Measurements from ENCODE around the gene EME1. TPM values are rescaled to one million over a fixed set of nuclear protein-coding genes. Genes with fewer than 3 reads are reported as not detected.
"Not testable (repeated sequence)": the region's sequence is repeated elsewhere in the genome, so short reads cannot be mapped to it uniquely, and the experiment has no call there.

EME1 gene
- total RNA-seq, 4 donors from 2014 or later: 0.27 to 1.3 (median 0.38) TPM

DNA sequence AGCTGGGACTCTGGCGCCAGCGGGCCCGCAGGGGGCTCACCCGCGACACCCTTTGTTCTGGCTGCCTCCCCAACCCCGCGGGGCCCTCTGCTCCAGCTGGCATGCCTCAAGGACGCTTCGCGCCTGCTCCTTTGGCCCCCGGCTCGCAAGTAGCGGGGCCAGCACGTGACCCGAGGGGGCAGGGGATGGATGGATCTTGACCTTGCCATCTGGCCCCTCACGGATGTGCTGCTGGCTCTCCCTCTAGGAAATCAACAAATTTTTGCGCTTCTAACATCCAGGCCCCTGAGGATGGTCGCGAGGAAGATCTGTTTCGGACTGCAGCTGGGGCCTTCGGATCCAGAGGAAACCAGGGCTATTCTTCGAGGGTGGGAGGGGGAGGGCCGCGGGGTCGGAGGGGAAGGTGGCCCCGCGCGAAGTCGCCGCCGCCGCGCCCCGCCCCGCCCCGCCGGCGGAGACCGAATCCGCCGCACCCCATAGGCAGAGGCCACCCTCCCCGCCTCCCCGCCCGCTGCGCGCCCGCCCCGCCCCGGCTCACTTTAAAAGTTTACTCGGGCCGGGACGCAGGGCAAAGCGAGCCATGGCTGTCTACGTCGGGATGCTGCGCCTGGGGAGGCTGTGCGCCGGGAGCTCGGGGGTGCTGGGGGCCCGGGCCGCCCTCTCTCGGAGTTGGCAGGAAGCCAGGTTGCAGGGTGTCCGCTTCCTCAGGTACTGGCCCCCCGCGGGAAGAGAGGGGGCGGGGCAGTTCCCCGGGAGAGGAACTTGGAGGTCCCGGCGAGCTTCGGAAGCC, 52.8 kb downstream of the EME1 start, which contains the start of gene ACSF2:
TSS of gene ACSF2 (plus strand) at position 537 of the 790 bp plus-strand sequence. CDS start at position 581, 44 bp downstream.
- no peak for TF ChIP-seq POLR2A (IDR thresholded peaks at IDR 0.05)
- TF ChIP-seq, protein P1, sequence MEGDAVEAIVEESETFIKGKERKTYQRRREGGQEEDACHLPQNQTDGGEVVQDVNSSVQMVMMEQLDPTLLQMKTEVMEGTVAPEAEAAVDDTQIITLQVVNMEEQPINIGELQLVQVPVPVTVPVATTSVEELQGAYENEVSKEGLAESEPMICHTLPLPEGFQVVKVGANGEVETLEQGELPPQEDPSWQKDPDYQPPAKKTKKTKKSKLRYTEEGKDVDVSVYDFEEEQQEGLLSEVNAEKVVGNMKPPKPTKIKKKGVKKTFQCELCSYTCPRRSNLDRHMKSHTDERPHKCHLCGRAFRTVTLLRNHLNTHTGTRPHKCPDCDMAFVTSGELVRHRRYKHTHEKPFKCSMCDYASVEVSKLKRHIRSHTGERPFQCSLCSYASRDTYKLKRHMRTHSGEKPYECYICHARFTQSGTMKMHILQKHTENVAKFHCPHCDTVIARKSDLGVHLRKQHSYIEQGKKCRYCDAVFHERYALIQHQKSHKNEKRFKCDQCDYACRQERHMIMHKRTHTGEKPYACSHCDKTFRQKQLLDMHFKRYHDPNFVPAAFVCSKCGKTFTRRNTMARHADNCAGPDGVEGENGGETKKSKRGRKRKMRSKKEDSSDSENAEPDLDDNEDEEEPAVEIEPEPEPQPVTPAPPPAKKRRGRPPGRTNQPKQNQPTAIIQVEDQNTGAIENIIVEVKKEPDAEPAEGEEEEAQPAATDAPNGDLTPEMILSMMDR (IDR thresholded peaks at IDR 0.05): no peak
- DNase-seq (ENCODE audit: low spot score in 2 of 2): peak; percentile 74 to 93
- WGBS, 2 donors: 0 to 1% methylated on average over 43 to 61 of the region's 70 CpGs
- intact Hi-C loops (cut with DNase I; ENCODE audit: low total_unique reads): no loop called here
- H3K4me3 ChIP-seq (ENCODE audit: low read depth, poor library complexity, severe bottlenecking): peak within 1 kb of the TSS; percentile 60

DNA sequence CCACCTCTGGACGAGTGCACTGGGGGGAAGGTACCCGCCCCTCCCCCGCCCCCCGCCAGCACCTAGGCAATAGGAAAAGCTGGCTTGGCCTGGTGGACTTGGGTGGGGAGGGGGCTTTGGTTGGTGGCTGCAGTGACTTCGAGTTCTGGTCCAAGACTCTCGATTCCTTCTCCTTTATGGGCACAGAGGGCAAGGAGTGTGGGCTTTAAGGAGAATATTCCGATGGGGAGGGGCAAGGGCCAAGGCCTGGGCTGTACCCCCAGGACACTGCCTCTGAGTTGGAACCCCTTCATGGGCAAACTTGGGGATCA, 53.4 kb downstream of the EME1 start:
- WGBS, 2 donors: 0 to 5% methylated on average over 3 to 6 of the region's 7 CpGs
- intact Hi-C loops (cut with DNase I; ENCODE audit: low total_unique reads): no loop called here
- peak overlapping the region; percentile 60 for H3K4me3 ChIP-seq (ENCODE audit: low read depth, poor library complexity, severe bottlenecking)
- no peak for TF ChIP-seq POLR2A (IDR thresholded peaks at IDR 0.05)
- TF ChIP-seq, protein P1 (IDR thresholded peaks at IDR 0.05): no peak
- DNase-seq (ENCODE audit: low spot score in 2 of 2): no peak

DNA sequence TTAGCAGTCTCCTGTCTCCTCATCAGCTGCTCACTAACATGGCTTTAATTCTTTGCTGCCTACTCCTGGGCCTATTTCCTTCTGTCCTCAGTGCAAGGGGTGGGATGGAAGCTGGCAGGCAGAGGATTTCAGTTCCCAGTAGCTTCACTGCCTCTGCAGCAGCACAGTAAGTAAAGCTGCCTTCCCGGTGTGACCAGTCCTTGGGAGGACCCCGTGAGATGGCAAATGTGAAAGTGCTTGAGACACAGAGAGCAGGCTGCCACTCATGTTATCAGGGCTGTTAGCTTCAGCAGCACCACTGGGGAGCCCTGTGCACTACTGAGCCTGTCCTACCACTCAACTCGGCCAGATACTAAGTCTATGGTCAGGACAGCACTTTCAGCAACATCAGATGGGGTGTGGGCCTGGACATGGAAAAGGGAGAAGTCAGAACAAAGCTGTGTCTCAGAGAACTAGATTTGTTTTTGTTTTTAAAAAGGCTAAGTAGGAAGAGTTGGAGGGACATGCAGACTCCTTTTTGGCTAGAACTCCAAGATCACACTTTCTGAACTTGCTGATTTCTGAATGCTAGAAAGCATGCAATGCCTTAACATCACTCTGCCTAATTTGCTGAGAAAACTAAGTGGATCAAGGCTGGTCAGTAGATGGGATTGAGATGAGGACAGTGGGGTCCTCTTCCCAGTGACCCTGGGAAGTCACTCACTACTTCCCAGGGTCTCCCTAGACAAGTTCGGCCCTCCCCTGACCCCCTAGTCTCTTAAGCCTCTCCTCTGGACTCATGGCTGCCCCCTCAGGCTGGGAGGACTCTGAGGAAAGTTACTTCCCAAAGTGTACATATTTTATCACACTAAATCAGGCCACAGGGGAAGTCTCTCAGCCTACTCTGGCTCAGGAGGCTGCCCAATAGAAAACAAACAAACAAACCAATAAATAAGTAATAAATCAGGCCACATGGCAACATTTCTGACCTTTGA, 54.1 kb downstream of the EME1 start:
- WGBS, 2 donors: 12 to 13% methylated on average over 4 of the region's 4 CpGs
- peak overlapping the region; percentile 60 for H3K4me3 ChIP-seq (ENCODE audit: low read depth, poor library complexity, severe bottlenecking)
- no peak for TF ChIP-seq POLR2A (IDR thresholded peaks at IDR 0.05)
- TF ChIP-seq, protein P1 (IDR thresholded peaks at IDR 0.05): no peak
- no peak for DNase-seq (ENCODE audit: low spot score in 2 of 2)
- intact Hi-C loops (cut with DNase I; ENCODE audit: low total_unique reads): no loop called here

DNA sequence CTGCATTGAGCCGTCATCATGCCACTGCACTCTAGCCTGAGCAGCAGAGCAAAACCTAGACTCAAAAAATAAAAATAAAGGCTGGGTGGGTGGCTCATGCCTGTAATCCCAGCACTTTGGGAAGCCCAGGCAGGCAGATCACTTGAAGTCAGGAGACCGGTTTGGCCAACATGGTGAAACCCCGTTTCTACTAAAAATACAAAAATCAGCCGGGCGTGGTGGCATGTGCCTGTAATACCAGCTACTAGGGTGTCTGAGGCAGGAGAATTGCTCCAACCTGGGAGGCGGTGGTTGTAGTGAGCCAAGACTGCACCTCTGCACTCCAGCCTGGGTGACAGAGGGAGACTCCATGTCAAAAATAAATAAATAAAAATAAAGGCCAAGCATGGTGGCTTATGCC, 55.1 kb downstream of the EME1 start:
- DNase-seq (ENCODE audit: low spot score in 2 of 2); H3K4me3 ChIP-seq (ENCODE audit: low read depth, poor library complexity, severe bottlenecking); intact Hi-C loops (cut with DNase I; ENCODE audit: low total_unique reads): not testable (repeated sequence)
- WGBS, 2 donors: 53 to 55% methylated on average over 6 of the region's 6 CpGs

DNA sequence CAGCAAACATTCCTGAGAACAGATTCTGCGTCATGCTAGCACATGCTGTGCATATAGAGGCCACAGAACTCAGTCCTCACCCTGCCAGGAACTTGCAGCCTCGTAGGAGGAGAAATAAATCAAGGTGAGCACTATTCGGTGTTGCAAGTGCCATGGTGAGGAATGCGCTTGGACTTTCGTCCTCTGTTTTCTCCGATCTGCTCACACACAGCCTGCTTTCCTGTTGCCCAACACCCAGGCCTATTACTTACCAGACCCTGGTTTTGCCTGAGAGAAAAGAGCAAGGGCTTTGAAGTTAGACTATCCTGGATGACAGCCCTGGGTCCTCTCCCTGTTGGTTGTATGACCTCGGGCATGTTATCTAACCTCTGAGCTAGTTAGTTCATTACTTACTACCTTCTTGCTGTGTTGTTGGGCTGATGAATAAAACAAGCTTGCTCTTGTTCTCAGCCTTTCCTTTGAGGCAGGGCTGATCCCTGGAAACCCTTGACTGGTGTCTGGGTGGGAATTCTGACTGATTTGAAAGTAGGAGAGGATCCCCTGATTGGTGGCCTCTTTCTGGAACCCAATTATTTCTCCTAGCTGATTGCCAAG, 55.9 kb downstream of the EME1 start:
- intact Hi-C loops (cut with DNase I; ENCODE audit: low total_unique reads): no loop called here
- DNase-seq (ENCODE audit: low spot score in 2 of 2): no peak
- H3K4me3 ChIP-seq (ENCODE audit: low read depth, poor library complexity, severe bottlenecking): no peak overlapping the region
- 44 to 68% methylated on average over 7 of the region's 7 CpGs for WGBS, 2 donors
- TF ChIP-seq POLR2A (IDR thresholded peaks at IDR 0.05): no peak
- TF ChIP-seq, protein P1 (IDR thresholded peaks at IDR 0.05): no peak

DNA sequence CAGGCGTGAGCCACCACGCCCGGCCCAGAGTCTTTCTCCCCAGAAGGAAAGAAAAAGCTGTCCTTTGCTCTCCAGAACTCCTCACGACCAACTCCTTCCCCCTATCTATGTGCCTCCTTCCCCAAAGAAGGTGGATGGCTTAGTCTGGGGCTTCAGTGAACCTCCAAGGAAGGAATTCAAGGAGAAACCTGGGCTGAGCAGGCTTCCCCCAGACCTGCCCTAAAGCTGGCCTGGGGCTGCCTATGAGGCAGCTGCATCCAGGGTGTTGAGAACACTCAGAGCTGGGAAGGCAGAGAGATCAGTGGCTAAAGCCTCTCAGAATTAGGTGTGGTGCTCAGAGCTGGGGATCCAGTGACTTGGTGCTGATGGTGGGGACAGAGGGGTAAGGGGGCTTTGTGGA, 56.8 kb downstream of the EME1 start:
- intact Hi-C loops (cut with DNase I; ENCODE audit: low total_unique reads): no loop called here
- WGBS, 2 donors: 78 to 92% methylated on average over 4 of the region's 4 CpGs
- no peak overlapping the region for H3K4me3 ChIP-seq (ENCODE audit: low read depth, poor library complexity, severe bottlenecking)
- TF ChIP-seq, protein P1 (IDR thresholded peaks at IDR 0.05): no peak
- TF ChIP-seq POLR2A (IDR thresholded peaks at IDR 0.05): no peak
- no peak for DNase-seq (ENCODE audit: low spot score in 2 of 2)

Data from lower leg skin (tissue), 4 donors.